Muscle of arm (tissue), 12 donors: ENCODE results near the gene PIK3C2G. TPM values are rescaled to one million over a fixed set of nuclear protein-coding genes. Genes with fewer than 3 reads are reported as not detected.

ENCODE experiments used
- DNase-seq: peaks from one replicate; pipeline ENCODE4 v3.0.0-alpha.2; 2013
- polyA plus RNA-seq, 12 donors: library from polyadenylated mRNA; unstranded; fragments of 120-200 nt; gene quantifications; one replicate each; pipeline ENCODE4 v1.2.1, GENCODE V29; 2013; ENCODE audit not compliant: insufficient read length in 12 of 12

PIK3C2G gene
- polyA plus RNA-seq, 12 donors = 0.03 to 9.1 (median 0.30) TPM; not detected in 3

DNA sequence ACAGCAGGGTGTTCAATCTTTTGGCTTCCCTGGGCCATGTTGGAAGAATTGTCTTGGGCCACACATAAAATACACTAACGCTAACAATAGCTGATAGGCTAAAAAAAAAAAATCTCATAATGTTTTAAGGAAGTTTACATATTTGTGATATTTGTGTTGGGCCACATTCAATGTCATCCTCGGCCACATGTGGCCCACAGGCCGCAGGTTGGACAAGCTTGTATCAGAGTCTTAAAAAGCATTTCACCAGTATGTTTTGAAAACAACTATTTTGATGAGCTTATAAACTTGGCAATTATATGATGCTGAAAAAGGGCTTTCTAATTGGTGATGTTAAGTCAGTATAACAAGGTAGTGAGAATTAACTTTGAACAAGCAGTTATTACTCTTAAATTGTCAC is 78.9 kb downstream of the PIK3C2G start:
- DNase-seq = no peak

DNA sequence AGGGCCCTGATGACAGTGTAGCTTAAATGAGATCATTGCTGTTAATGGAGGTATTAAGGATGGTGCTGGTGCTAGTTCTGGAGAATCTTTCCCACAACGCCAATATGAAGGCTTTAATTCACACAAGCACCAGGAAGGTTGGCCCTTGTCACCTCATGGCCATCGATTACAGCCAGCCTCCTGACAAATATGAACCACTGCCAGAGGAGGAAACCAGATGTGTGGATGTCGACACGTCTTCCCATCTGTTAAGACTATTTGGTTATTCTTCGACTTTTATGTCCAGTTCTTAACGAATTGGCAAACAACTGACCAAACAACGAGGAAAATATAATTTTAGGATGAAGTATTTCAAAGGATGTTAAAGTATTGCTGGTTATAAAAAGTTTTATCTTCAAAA is 79.5 kb downstream of the PIK3C2G start:
- DNase-seq = no peak

DNA sequence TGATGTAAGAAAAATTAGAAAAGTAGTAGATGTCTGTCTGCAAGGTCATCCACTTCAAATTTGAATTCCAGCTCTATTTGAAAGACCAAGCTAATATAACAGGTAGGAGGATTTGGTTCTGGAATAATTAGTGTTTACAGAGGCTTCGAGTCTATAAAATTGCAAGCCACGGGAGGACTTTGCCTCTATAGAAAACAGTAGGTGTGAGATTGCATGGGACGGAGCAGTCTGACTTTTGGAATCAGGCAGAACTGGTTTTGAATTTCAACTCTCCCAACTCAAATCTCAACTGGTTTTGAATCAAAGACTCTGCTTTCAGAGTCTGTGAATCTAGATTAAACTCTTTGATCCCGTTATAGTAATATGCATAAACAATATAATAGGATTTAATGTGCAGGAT is 82.4 kb downstream of the PIK3C2G start:
- no peak for DNase-seq

DNA sequence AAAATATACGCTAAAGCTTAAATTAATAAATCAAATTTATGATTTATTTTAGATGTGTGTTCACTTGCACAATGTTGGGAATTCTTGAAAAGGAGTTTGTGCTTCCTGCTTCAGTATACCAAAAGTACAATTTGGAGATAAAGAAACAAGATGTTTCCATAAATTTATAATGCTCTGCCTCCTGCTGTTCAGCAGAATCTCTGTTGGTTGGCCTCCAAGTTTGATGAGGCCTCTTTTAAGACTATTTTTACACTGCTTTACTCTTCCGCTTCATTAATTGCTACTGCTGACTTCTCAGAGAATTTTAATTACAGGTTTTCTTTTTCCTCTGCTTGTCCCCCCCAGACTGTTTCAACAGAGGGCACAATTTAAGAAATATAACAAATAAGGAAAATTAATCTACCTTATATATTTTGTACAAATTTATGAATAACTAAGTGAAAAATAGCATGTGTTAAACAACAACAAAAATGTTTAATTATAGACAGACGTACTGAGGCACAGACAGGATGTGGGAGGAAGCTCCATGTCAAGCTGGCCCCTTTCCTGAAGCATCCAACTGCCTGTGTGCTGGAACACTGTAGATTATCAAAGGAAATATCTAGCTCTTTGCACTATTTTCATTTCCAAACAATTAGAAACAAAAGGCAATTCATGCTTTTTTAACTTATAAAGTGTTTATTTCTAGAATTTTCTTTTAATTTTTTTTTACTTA is 83.9 kb downstream of the PIK3C2G start:
- DNase-seq = no peak

DNA sequence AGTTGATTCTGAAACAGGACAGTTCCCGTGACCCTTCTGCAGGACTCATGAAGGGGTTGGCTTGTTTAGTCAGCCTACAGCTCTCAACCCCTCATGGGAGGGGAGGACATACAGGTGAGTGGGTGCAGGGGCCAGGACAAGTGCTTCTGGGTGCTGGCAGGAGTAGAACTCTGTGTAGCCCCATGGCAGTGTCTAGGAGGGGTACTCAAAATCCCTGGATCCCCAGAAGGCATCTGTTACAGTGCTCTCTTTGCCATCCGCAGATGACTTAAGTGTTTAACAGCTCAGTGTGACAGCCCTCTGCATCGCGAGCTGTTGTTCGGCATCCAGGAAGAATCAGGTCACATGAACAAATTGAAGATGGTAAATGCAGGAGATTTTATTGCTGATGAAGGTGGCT is 91.0 kb downstream of the PIK3C2G start:
- DNase-seq = no peak

DNA sequence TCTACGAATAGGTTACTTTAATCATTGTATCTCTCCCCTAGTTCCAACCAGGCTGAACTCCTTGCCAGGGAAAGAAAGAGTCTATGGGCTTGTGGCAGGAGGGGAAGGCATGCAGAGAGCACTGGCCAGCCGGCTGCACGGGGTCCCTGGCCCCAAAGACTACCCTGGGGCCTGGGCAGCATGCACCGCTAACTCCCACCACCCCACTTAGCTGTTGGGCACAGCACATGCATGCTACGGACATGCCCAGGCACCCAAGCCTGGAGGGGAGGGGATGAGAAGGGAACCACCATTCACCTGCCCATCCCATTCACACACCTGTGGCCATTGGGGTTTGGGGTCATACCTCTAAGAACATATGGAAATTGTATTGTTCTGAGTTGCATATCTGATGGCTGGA is 94.1 kb downstream of the PIK3C2G start:
- no peak for DNase-seq

DNA sequence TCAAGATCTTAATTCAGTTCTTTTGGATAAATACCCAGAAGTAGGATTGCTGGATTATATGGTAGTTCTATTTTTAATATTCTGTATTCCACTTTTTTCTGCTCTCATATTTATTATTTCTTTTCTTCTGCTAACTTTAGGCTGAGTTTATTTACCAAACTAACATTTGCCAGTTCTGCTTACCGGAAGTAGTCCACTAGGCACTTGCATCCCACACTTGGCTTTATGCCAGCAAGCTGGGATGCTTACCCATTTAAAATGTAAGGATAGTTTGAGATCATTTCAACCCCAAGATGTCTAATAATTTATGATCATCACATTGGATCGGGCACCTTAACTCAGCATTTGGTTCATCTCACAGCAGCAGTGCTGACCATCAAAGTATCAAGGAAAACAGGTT is 96.8 kb downstream of the PIK3C2G start:
- no peak for DNase-seq

DNA sequence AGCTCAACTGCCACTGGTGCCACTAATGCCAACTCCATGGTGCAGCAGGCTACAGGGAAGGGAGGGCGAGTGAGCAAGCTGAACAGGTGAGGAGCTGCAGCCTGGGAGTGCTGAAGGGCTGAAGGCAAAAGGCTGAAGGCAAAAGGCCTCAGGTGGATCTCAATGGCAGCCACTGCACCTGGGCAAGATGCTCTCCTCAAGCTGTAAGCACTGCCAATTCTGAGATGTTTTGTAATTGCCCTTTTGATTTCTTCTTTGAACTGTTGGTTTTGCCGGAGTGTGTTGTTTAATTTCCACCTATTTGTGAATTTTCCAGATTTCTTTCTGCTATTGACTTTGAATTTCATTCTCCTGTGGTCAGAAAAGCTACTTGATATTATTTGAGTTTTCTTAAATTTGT is 97.6 kb downstream of the PIK3C2G start:
- DNase-seq = no peak

DNA sequence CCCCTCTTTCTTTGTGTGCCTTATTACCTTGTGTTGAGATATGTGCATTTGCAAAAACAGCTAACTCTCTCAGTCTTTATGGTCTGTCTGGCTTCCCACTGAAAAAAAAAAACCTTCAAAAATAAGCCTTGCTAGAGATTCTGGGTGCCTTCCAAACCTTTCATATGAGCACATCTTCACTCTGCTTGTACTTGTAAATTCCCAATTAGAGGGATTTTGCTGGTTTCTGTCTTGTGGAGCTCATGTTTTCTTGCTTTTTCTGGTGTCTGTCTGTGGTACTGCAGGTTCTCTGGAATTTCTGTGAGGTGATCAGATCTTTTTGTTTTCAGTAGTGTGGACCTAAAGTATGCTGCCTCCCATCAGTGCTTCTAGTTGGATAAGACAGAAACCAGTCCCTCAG is 100.1 kb downstream of the PIK3C2G start:
- no peak for DNase-seq

DNA sequence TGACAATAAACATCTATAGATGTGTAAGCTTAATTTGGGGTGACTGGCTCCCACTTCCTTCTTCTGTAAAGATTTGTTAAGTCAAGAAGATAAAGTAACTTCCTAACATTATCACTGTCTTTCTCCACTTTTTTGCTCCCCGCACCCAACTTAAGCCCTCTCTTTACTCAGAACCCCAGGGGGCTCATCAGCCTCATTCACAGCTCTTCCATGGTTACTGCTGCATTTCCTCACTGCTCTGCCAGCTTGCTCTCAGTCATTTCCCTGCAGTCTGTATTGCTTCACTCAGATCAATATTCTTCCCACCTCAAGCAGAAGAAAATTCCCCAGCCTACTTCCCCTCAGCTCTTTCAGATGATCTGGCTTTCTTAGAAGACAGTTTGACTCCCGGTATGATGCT is 102.0 kb downstream of the PIK3C2G start:
- DNase-seq = no peak

DNA sequence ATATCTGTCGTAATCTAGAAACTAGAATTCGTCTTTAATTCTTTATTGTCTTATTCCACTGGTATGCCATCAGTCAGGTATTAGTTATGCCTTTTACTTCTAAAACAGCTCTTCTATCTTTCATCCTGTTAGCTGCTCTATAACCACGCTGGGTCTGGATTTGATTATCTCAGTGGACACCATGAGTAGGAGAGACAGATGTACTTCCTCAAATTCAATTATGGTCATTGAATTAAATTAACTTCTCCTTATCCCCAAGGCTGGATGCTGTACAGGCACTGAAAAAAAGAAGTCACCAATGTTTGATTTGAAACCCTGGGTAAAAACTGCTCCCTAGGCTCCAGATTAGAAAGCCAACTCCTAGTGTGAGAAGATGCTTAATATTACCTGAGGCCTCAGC is 107.3 kb downstream of the PIK3C2G start:
- DNase-seq = no peak

DNA sequence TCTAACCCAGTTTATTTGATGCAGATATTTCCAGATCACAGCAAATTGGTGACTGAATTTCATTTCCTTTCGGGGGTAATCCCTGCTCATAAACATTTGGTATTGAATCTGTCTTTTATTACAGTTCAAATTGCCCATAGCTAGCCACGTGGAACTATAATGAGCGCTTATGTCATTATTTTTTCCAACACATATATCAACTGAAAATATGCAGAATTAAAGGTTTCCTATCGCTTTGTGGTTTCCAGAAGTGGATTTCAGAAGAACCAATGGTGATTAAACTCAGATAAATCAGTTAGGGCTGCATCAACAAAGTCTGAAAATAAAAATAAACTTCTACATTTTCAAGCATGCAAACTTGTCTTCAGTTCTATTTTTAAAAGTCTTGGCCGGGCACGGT is 111.9 kb downstream of the PIK3C2G start:
- DNase-seq = no peak

DNA sequence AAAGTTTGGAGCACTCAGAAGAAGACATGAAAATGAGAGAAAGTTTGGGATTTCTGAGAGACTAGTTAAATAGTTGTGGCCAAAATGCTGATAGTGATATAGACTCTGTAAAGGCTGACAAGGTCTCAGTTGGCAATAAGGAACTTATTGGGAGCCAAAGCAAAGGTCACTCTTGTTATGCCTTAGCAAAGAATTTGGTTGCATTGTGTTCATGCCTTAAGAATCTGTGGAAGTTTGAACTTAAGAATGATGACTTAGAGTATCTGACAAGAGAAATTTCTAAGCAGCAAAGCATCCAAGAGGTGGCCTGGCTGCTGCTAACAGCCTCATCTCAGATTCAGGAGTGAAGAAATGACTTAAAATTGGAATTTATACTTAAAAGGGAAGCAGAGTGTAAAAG is 113.8 kb downstream of the PIK3C2G start:
- DNase-seq = no peak

DNA sequence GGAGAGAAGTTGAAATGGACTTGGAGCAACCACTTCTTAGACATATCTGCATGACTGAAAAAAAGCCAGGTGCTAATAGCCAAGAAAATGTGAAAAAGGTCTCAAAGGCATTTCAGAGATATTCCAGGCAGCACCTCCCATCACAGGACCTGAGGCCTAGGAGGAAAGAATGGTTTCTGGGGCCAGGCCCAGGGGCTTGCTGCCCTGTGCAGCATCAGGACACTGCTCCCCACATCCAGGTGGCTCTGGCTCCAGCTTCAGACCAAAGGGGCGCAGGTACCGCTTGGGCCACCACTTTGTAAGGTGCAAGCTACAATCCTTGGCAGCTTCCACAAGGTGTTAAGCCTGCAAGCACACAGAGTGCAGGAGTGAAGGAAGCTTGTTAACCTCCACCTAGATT is 114.3 kb downstream of the PIK3C2G start:
- DNase-seq = no peak

DNA sequence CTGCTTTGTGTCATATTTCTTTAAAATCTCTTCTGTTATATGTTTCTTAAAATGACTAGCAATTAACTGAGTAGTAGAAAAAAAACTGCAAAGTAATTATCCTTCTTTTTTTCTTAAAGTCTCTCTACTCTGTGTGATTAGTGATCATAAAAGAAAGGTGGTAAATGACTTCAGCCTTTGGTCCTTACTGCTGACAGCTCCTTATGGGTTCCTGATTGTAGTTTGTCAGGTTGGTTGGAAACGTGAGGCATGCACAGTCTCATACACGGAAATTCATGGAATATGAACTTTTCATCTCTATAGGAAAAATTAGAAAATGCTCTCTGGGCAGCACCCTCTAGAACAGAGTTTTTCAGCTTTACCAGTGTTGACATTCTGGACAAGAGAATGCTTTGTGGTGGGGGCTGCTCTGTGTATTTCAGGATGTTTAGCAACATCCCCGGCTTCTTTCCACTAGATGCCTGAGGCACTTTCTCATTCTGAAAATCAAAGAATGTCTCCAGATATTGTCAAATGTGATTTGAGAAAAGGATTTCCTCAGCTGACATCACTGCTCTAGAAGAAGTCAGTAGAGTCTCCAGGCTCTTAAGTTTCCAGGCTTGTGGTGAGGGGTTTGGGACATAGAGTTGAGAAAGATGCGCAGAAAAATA is 121.0 kb downstream of the PIK3C2G start:
- DNase-seq = peak; percentile 20

DNA sequence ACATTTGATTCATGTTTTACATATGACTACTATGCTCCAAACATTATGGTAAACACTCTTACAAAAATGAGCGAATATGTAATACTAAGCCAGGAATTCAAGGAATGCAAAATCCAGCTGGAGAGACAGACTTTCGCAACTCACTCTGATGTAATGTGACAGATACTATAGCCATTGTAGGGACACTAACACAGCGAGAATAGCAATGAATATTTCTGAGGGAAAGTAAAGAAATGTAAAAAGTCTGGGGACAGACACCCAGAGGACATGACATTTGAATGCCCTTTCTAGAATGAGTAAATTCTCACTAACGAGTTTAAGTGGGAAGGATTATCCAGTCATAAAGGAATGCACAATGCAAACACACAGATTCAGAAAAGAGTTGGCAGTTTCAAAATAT is 121.9 kb downstream of the PIK3C2G start:
- DNase-seq = peak; percentile 81

DNA sequence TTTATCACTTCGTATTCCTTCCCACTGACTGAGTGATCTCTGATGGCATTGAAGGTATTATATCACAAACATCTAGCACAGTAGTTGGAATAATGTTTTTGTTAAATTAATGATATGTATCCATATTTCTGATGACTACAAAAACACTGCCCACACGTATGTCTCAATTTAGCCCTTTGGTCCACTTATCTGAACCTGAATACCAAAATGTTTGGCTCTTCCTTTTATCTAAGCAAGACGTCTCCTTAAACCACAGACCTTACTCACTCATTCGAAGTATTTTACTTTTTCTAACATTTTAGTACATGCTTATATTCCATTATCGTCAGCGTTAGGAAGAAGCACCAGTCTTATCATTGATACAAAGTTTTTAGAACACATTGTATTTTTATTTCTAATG is 126.4 kb downstream of the PIK3C2G start:
- no peak for DNase-seq

DNA sequence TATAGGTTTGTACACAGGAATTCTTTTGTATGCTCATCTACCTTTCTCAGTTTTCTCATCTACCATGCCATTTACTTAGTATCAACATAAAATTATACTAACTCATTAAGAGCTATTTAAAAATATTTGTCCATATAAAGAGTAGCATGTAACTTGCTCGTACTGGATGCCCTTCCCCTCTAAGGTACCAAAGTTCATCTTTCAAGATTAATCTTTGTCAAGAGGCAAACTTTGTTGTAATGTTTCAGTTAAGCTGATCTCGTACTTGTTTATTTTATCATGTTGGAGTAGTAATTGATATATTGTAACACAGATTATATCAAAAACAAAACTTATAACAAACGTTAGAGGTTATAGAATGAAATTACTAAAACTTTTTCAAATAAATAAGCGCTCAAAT is 128.5 kb downstream of the PIK3C2G start:
- DNase-seq = no peak

DNA sequence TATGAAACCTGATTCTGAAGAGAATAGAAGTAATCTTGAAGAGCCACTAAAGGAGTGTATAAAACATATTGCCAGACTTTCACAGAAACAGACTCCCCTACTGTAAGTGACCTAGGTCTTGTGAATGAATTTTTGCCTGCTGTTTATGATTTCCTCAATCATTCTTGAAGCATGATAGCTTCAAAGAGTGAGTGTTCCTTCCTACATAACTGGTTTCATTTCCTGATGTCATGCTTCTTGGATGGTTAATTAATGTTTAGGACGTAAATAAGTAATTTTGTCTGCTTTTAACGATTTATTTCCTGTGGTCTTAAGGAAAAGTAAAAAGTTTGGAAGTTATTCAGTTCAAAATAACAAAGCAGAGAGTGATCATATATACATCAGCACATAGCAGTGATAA is 129.8 kb downstream of the PIK3C2G start:
- no peak for DNase-seq

DNA sequence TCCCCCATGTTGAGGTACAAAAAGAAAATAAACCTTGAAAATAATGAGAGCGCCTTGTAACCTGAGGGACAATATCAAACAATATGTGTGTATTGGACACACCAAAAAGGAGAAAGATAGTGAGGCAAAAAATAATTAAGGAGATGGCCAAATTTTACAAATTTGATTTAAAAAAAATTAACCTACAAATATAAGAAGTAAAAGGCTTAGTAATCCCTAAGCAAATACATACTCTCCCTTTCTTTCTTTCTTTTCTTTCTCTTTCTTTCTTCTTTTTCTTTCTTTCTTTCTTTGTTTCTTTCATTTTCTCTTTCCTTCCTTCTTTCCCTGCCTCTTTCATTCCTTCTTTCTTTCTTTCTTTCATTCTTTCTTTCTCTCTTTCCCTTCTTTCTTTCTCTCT is 133.4 kb downstream of the PIK3C2G start:
- no peak for DNase-seq

DNA sequence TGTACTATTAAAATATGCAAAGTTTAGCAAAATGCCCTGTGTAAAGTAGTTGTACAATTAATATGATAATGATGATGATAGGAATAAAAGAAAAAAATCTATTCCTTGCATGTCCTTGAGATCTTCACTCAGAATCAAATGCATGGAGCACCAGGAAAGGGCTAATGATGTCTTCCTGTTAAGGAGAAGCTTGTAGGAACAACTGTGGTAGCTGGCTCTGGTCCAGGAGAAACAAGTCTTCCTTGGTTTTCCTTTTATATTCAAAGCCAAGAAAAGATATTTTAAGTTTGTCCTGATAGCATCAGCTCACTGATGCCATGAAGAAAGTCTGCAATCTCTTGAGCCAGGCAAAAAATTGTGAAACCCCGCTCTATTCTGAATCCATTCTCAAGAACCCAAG is 138.9 kb downstream of the PIK3C2G start:
- no peak for DNase-seq

DNA sequence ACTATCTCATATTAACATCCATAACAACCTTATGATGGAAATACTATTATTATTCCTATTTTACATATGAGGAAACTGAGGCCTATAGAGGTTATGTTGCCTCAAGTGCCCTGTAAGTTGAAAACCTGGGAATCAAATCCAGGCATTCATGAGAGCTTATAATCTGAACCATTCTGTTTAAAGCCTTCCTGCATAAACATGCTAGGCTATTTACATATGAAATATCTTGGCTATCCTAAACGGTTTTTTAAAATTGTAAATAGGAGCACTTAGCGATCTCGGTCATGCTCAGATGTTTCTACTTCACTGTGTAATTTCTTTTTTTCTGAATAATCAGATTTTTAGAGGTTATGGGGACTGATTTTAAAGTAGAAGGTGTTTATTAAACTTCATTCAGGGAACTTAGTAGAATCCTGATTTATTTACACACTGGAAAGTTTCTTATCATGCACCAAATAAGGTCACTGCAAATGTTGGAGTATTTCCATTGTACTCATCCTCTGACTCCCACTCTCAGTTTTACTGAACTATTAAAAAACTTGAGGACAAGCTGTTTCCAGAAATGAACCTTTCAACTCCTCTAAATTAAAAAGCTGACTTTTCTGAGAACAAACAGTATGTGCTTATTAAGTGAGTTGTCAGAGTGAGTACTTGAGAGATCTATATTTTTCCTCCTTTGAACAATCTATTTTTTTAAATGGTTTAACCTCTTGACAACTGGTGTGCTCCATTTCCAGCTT is 141.7 kb downstream of the PIK3C2G start:
- DNase-seq = no peak

DNA sequence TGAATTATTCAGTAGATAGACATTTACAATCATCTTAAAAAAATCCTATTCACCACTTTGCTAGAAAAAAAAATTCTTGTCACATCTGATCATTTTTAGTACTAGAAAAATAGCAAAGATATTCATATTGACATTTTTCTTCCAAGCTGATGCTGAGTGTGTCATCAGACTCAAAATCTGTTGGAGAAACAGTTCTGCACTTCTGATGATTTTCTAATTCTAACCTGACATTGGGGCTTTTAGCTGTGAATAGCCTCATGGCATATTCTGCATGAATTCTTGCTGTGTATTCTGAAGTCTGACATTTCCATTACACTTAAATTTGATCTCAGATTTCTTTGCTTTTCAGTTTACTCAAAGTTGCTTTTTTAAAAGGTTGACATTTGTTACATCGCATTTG is 150.1 kb downstream of the PIK3C2G start:
- no peak for DNase-seq
